ENCODE measurements around the gene C5.

DNA sequence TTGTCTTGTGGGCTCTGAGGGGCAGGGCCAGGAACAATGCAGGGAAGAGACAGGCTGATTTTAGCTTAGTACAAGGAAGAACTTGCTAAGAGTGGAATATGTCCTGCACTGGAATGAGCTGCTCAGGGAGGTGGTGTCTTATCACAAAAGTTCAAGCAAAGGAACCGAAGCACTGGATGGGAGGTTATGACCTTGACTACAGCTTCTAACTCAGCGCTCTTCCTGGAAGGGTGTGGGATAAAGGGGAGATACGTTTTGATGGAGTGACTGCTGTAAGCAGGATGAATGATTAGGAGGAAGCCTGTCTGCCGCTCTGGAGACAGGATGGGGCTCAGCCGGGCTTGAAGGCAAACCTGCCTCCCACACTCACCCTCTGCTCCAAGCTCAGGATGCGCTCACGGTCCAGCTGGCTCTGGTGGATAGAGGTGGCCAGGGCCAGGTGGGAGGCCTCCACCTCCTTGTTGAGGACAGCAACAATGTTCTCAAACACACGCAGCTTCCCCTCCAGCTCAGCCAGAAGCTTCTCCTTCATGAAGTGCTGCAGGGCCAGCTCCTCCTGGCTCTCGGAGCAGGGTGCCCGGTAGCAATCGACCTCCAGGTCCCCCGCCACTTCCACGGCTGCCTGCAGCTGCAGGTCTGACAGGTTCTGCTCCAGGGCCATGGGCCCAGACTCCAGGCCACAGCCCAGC, 137.0 kb downstream of the C5 start:
- TF ChIP-seq, protein P1, sequence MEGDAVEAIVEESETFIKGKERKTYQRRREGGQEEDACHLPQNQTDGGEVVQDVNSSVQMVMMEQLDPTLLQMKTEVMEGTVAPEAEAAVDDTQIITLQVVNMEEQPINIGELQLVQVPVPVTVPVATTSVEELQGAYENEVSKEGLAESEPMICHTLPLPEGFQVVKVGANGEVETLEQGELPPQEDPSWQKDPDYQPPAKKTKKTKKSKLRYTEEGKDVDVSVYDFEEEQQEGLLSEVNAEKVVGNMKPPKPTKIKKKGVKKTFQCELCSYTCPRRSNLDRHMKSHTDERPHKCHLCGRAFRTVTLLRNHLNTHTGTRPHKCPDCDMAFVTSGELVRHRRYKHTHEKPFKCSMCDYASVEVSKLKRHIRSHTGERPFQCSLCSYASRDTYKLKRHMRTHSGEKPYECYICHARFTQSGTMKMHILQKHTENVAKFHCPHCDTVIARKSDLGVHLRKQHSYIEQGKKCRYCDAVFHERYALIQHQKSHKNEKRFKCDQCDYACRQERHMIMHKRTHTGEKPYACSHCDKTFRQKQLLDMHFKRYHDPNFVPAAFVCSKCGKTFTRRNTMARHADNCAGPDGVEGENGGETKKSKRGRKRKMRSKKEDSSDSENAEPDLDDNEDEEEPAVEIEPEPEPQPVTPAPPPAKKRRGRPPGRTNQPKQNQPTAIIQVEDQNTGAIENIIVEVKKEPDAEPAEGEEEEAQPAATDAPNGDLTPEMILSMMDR (IDR thresholded peaks at IDR 0.05), result no peak
- no peak for TF ChIP-seq EP300 (IDR thresholded peaks at IDR 0.05)

All from upper lobe of left lung (tissue), 4 donors.